MM.1S (cell line): ENCODE data around the gene USP6NL.

Experiments used
- CTCF ChIP-seq: fragments of 300-600 bp; sonication (generic); IDR thresholded peaks from 2 replicates; pipeline ENCODE4 v1.5.1; 2016; ENCODE audit warnings: antibody characterized with exemption, low read length, mixed read lengths
- EZH2 ChIP-seq: fragments of 300-600 bp; sonication (generic); optimal IDR thresholded peaks from 2 replicates; pipeline ENCODE3; 2017; ENCODE audit warnings: low read depth, mild to moderate bottlenecking, antibody characterized with exemption, low read length, mixed read lengths

- TF ChIP-seq CTCF: no peak
- TF ChIP-seq EZH2: no peak
Measured at GRCh38 chr10:11516431-11516746, 95.1 kb downstream of the USP6NL start.
